Sigmoid colon (tissue), 4 donors: ENCODE measurements around the gene TEAD4.

ENCODE experiments used
- POLR2AphosphoS5 ChIP-seq, 4 donors: sonication (generic); formaldehyde crosslinking; IDR thresholded peaks; one replicate each; pipeline ENCODE4 v1.6.1; 2017; ENCODE audit warnings: antibody characterized with exemption in 4 of 4
- TF ChIP-seq, protein P1 (sequence below), 4 experiments: fragments of 450-650 bp in 3 of 4; fragments of 200-600 bp in 1 of 4; IDR thresholded peaks; one replicate each; pipeline ENCODE4 v1.5.1; 2016 to 2019; ENCODE audit warnings: antibody characterized with exemption in 4 of 4, mild to moderate bottlenecking in 3 of 4, moderate library complexity in 2 of 4

DNA sequence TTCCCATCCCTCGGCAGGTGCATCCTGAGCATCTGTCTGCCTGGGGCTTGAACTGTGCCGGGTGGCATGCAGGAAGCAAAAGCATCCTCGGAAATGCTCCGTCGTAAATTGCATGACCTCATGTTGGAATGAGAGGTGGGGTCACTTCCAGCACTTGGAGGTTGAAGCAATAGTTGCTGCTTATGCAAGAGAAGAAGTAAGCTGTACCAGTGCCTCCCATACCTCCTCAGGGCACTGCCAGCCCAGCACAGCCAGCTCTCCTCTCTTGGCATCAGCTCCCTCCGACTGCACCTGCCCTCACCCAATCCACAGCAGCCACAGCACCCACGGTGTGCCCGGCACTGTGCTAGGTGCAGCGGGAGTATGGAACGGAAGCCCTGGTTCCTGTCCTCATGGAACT lies 11.5 kb downstream of the TEAD4 start:
- no peak for TF ChIP-seq POLR2AphosphoS5 (IDR thresholded peaks at IDR 0.05)
- TF ChIP-seq, protein P1, sequence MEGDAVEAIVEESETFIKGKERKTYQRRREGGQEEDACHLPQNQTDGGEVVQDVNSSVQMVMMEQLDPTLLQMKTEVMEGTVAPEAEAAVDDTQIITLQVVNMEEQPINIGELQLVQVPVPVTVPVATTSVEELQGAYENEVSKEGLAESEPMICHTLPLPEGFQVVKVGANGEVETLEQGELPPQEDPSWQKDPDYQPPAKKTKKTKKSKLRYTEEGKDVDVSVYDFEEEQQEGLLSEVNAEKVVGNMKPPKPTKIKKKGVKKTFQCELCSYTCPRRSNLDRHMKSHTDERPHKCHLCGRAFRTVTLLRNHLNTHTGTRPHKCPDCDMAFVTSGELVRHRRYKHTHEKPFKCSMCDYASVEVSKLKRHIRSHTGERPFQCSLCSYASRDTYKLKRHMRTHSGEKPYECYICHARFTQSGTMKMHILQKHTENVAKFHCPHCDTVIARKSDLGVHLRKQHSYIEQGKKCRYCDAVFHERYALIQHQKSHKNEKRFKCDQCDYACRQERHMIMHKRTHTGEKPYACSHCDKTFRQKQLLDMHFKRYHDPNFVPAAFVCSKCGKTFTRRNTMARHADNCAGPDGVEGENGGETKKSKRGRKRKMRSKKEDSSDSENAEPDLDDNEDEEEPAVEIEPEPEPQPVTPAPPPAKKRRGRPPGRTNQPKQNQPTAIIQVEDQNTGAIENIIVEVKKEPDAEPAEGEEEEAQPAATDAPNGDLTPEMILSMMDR (IDR thresholded peaks at IDR 0.05), result no peak
